Neuron (in vitro differentiated cells): Measurements from ENCODE around the gene LHB.
A peak's percentile ranks its signal among the peaks of the same experiment; 100 is the strongest.

Experiments
- H2AFZ ChIP-seq: one replicate; pipeline ENCODE4 v1.6.1; 2013; ENCODE audit warnings: low read depth, mild to moderate bottlenecking, inconsistent platforms, low read length, moderate library complexity
- H3K27me3 ChIP-seq: one replicate; pipeline ENCODE4 v1.6.1; 2013; ENCODE audit warnings: low read length; ENCODE audit not compliant: insufficient read depth
- H3K36me3 ChIP-seq: one replicate; pipeline ENCODE4 v1.6.1; 2013; ENCODE audit warnings: low read length; ENCODE audit not compliant: insufficient read depth
- H3K4me1 ChIP-seq: one replicate; pipeline ENCODE4 v1.6.1; 2013; ENCODE audit warnings: low read length; ENCODE audit not compliant: insufficient read depth
- H3K4me3 ChIP-seq: 2 replicates; pipeline ENCODE4 v1.5.1; 2013; ENCODE audit warnings: mild to moderate bottlenecking, low read length, moderate library complexity
- H3K9me3 ChIP-seq: one replicate; pipeline ENCODE4 v1.6.1; 2013; ENCODE audit warnings: low read length

LHB gene

DNA sequence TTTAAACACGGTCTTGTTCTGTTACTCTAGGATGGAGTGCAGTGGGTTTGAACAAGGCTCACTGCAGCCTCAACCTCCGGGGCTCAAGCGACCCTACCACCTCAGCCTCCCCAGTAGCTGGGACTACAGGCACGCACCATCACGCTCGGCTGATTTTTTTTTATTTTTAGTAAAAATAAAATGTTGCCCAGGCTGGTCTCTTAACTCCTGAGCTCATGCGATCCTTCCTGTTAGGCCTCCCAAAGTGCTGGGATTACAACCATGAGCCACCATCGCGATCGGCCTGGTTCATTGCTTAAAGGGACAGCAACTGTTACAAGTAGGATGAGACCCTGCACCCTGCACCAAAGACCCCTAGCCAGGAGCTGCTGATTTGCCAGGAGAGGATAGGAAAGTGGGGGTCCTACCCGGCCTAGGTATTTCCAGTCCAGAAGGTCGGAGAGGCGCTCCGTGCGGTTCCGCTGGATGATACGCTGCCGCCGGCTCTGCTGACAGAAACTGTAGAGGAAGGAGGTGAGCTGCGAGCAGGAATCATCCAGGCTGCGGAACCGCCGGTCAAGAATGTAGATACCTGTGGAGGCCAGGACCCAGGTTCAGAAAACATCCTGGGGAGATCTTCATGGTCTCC is 46.6 kb downstream of the LHB start:
- peaks cover 39% of the 10 kb centered on the region for H3K36me3 ChIP-seq
- H3K27me3 ChIP-seq = no peaks in the 10 kb centered on the region

DNA sequence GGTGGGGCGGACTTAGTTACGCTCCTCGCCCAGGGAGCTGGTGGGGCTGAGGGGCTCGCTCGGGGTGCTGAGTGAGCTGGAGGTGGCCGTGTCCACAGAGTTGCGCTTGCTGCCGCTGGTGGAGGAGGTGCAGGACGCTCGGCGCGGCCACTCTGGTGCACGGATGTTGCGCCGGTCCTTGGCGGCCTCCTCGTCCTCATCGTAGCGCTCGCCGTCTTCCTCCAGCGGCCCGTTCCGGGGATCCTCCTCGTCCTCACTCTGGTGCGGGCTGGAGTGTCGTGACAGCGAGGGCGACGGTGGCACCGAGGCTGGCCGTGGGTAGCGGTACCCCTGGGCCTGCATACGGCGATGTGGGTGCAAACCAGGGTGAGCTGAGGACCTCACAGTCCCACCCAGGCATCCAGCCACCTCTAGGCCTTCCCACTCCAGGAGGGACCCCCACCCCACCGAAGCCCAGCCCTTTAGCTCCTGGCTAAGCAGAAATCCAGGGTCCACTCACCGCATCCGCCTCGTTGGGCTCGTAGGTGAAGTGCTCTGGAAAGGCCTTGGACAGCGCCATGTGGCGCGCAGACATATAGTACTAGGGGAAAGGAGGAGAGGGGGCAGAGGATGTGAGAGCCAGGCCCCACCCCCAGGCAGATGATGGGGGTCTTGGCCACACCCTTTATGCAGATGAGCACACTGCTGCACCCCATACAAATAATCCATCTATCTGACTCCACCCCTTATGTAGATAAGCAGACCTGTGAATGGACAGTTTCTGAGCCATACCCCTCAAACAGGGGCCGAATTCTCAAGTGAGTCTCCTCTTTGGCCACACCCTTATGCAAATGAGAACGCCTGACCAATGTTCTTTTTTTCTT is 47.4 kb downstream of the LHB start:
- H3K4me3 ChIP-seq = no peak overlapping the region
- peaks cover 10% of the 10 kb centered on the region for H3K4me1 ChIP-seq
- peaks cover 35% of the 10 kb centered on the region for H3K36me3 ChIP-seq
- H3K9me3 ChIP-seq = peaks cover 3% of the 10 kb centered on the region
- no peaks in the 10 kb centered on the region for H3K27me3 ChIP-seq
- H2AFZ ChIP-seq = no peak overlapping the region

More for the DNA sequence above, 46.6 kb downstream of the LHB start:
- Histone ChIP-seq H3K4me1 (peaks cover 7% of the 10 kb centered on the region), H2AFZ (no peak overlapping the region), H3K4me3 (no peak overlapping the region), H3K9me3 (peaks cover 3% of the 10 kb centered on the region)

DNA sequence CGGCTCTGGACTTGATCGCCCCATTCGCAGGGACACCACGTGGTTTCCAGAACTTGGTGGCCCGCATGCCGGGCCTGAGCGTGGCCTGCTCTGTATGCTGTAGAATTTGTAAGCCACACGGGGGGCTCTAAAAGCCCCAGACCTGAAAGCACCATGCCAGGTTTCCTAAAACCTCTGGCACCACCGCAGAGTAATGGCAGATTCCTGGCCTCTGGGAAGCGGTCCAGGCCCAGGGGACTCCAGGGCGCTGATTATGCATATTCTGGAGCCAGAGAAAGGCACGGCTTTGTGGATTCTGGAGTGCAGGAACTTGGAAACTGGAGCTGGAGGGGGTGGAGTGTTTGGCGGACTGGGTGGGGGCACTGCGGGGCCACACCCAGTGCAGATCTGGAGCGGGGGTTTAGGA is 48.1 kb downstream of the LHB start:
- Histone ChIP-seq H3K36me3 (peaks cover 28% of the 10 kb centered on the region), H3K4me1 (peaks cover 16% of the 10 kb centered on the region), H3K4me3 (no peak overlapping the region), H3K27me3 (no peaks in the 10 kb centered on the region), H2AFZ (no peak overlapping the region), H3K9me3 (peaks cover 3% of the 10 kb centered on the region)

DNA sequence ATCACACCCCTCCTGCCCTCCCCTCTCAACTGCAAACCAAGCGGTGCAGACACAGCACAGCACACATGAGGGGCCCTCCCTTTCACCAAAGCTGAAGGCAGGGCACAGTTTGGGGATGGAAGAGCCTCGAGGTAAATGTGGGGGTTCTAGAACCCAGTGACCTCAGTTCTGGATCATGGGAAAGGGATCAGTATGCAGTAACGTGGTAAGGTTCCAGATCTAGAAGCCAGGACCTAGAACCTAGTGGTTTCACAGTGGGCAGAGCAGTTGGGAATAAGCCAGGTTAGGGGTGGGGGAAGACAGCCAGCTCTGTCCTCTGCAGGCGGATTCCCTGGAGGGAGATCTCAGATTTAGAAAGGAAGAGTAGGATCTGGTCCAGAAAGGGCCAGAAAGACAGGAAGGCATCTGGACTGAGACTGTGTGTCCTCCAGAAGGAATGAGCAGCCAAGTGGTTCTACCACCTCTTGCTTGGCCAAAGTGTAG is 48.7 kb downstream of the LHB start:
- H3K4me3 ChIP-seq = no peak overlapping the region
- peaks cover 26% of the 10 kb centered on the region for H3K36me3 ChIP-seq

DNA sequence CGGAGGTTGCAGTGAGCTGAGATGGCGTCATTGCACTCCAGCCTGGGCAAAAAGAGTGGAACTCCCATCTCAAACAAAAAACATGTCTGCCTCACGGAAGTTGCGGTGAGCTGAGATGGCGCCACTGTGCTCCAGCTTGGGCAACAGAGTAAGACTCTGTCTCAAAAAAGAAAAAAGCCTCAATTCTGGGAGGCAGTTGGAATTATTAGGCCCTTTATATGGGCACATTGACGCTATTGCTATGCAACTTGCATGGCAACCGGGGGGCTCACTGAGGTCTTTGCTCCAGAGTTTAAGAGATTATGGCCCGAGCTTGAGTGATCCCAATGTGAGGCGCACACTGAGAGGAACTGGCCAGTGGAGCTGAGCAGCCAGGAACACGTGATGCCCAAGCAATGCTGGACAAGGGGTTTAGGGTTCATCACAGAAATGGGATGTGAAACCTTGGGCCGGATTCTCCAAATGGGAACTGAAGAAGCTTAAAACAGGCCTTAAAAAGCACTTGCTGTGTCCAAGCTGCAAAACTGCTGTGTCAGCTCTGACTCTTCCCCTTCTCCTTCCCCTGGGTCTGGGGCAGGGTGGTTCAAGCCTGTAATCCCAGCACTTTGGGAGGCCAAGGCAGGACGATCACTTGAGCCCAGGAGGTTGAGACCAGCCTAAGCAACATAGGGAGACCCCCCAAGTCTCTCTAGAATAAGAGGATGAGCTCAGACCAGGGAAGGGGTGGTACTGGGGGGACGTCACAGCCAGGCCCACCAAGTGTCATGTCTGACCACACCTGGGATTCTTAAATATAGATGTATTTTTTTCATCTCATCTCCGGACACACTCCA is 49.3 kb downstream of the LHB start:
- Histone ChIP-seq H3K4me3 (no peak overlapping the region), H3K36me3 (peaks cover 26% of the 10 kb centered on the region), H3K4me1 (peaks cover 24% of the 10 kb centered on the region), H3K27me3 (no peaks in the 10 kb centered on the region), H3K9me3 (peaks cover 3% of the 10 kb centered on the region), H2AFZ (no peak overlapping the region)

More for the DNA sequence above, 48.7 kb downstream of the LHB start:
- H3K9me3 ChIP-seq = peaks cover 3% of the 10 kb centered on the region
- peaks cover 22% of the 10 kb centered on the region for H3K4me1 ChIP-seq
- no peaks in the 10 kb centered on the region for H3K27me3 ChIP-seq
- no peak overlapping the region for H2AFZ ChIP-seq

DNA sequence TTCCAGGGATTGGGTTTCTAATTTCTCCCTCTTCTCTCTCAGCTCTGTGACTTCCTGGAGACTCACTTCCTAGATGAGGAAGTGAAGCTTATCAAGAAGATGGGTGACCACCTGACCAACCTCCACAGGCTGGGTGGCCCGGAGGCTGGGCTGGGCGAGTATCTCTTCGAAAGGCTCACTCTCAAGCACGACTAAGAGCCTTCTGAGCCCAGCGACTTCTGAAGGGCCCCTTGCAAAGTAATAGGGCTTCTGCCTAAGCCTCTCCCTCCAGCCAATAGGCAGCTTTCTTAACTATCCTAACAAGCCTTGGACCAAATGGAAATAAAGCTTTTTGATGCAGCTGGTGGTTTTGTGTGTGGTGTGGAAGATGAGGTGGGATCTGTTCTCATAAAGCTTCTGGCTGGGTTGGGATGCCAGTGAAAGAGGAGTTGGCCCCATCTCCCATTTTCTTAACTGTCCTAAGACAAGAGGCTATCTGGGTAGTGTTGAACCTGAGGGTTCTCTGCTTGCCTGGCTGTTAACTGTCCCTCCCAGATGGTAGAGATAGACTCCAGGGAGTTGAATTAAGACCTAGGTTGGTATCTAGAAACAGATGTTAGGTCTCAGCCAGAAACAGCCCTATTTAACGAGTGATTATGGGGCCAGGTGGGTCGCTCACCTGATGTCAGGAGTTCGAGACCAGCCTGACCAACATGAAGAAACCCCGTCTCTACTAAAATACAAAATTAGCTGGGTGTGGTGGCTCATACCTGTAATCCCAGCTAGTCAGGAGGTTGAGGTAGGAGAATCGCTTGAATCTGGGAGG is 50.1 kb downstream of the LHB start:
- H2AFZ ChIP-seq = no peak overlapping the region
- peaks cover 24% of the 10 kb centered on the region for H3K4me1 ChIP-seq
- H3K36me3 ChIP-seq = peaks cover 26% of the 10 kb centered on the region
- peak overlapping the region; percentile 78 for H3K4me3 ChIP-seq
- peaks cover 3% of the 10 kb centered on the region for H3K9me3 ChIP-seq
- no peaks in the 10 kb centered on the region for H3K27me3 ChIP-seq
